OCI-LY3 (cell line): ENCODE data around the gene WSB1.

ENCODE experiments used
- CTCF ChIP-seq: fragments of 200-600, 300-600 bp; sonication (generic); IDR thresholded peaks from 2 replicates; pipeline ENCODE4 v1.5.1; 2014; ENCODE audit warnings: antibody characterized with exemption, low read length, low read depth
- EZH2phosphoT487 ChIP-seq: fragments of 200-600 bp; shearing (Covaris generic); IDR thresholded peaks from 2 replicates; pipeline ENCODE4 v1.6.1; 2018; ENCODE audit warnings: antibody characterized with exemption, mixed run types, low read depth

DNA sequence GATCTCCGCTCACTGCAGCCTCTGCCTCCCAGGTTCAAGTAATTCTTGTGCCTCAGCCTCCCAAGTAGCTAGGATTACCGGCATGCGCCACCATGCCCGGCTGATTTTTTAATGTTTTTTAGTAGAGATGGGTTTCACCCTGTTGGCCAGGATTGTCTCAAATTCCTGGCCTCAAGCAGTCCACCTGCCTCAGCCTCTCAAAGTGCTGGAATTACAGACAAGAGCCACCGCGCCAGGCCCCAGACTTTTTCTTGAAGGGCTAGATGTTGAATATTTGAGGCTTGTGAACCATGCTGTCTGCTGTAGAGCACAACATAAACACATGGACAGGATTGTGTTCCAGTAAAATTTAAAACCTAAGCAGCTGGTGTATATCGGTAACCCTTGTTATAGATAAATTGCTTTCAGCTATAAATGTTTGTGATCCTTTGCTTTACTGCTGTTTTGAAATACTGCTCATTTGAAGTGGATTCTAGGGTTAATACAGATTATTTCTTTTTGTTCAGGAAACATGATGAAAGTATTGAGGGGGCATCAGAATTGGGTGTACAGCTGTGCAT, 12.4 kb downstream of the WSB1 start:
- TF ChIP-seq CTCF, result no peak
- no peak for TF ChIP-seq EZH2phosphoT487
